Upper lobe of left lung (tissue), 6 donors: ENCODE data around the gene GMDS. TPM values are rescaled to one million over a fixed set of nuclear protein-coding genes. Genes with fewer than 3 reads are reported as not detected.

Experiments
- ATAC-seq, 2 donors: fragments of 200-7000 bp; cut with Tn5 transposase; one replicate each; pipeline ENCODE4 v1.9.1; 2022; ENCODE audit warnings: mild to moderate bottlenecking in 2 of 2, moderate library complexity in 2 of 2; ENCODE audit not compliant: low FRiP score in 2 of 2
- DNase-seq, 2 donors: peaks; one replicate each; pipeline ENCODE4 v3.0.0-alpha.2; 2019 to 2020
- H3K27ac ChIP-seq, 4 donors: fragments of 200-600 bp; sonication (generic); one replicate each; pipeline ENCODE4 v1.5.1; 2016 to 2019
- H3K27me3 ChIP-seq, 4 donors: fragments of 200-600 bp; sonication (generic); one replicate each; pipeline ENCODE4 v1.5.1; 2017 to 2019
- H3K36me3 ChIP-seq, 4 donors: fragments of 200-600 bp; sonication (generic); one replicate each; pipeline ENCODE4 v1.5.1; 2016 to 2019
- H3K4me1 ChIP-seq, 4 donors: fragments of 200-600 bp; sonication (generic); one replicate each; pipeline ENCODE4 v1.5.1; 2018 to 2019
- H3K4me3 ChIP-seq, 4 donors: fragments of 200-600 bp; sonication (generic); one replicate each; pipeline ENCODE4 v1.5.1; 2017 to 2019; ENCODE audit warnings: mild to moderate bottlenecking in 2 of 4, moderate library complexity in 1 of 4
- H3K9me3 ChIP-seq, 4 donors: fragments of 200-600 bp; sonication (generic); one replicate each; pipeline ENCODE4 v1.5.1; 2018 to 2019
- EP300 ChIP-seq, 4 donors: sonication (generic); formaldehyde crosslinking; IDR thresholded peaks; one replicate each; pipeline ENCODE4 v1.5.1; 2017; ENCODE audit warnings: antibody characterized with exemption in 4 of 4, control low read depth in 2 of 4
- POLR2A ChIP-seq, 4 donors: fragments of 450-650 bp; IDR thresholded peaks; one replicate each; pipeline ENCODE4 v1.5.1; 2016 to 2017; ENCODE audit warnings: antibody characterized with exemption in 4 of 4, mild to moderate bottlenecking in 2 of 4
- POLR2AphosphoS5 ChIP-seq, 2 donors: sonication (generic); formaldehyde crosslinking; IDR thresholded peaks; one replicate each; pipeline ENCODE4 v1.5.1; 2017; ENCODE audit warnings: antibody characterized with exemption in 2 of 2
- WGBS, 2 donors: methylation state at CpG; one replicate each; pipeline ENCODE4 v1.1.5; 2017 to 2018; 5-methylcytosine and 5-hydroxymethylcytosine counted together
- total RNA-seq, 6 donors: library from RNA; depleted of rRNA in 4 of 6; stranded (reverse); fragments of >200 nt in 4 of 6; gene quantifications; one replicate each; pipeline versions ENCODE4 v1.1.0 to v1.2.1, GENCODE V29; 2016 to 2021
- TF ChIP-seq, protein P1 (sequence below), 6 experiments: fragments of 450-650 bp in 4 of 6; fragments of 200-600 bp in 2 of 6; sonication (generic) in 2 of 6; IDR thresholded peaks; one replicate each; pipeline ENCODE4 v1.5.1; 2016 to 2019; ENCODE audit warnings: antibody characterized with exemption in 6 of 6
- donor health status: DM: no; HTN: no; CAD: no; lungs with moderate emphysema.
- donor health status: DM: no; HTN: yes; CAD: no; lungs with severe emphysema.

Gene GMDS
- total RNA-seq, 6 donors from 2014 or later, result 7.6 to 17.8 (median 14.1) TPM

DNA sequence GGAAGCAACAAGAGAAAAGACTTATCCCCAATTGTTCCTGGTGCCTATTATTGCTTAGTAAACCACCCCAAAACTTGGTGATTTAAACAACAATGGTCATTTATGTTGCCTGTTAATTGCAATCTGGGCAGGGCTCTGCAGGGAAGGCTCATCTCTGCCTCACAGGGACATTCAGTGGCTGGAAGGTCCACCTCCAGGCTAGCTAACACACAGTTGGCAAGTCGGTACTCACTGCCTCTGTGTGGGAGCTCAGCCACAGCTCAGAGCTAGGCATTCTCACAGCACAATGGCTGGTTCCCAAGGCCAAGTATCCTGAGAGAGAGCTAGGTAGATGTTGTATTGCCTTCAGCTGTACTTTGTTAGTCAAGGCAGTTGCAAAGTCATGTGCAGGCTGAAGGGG, 18.5 kb upstream of the GMDS start:
- H3K9me3 ChIP-seq, result no peaks in the 10 kb centered on the region
- ATAC-seq (no peak), DNase-seq (no peak)
- no peak overlapping the region for H3K27ac ChIP-seq
- no peaks in the 10 kb centered on the region for H3K4me1 ChIP-seq
- WGBS, 2 donors, result 93 to 100% methylated on average over 1 of the region's 1 CpG
- H3K27me3 ChIP-seq, result no peaks in the 10 kb centered on the region
- peaks cover 0 to 20% (median 3%) of the 10 kb centered on the region in 4 donors for H3K36me3 ChIP-seq
- TF ChIP-seq POLR2AphosphoS5 (IDR thresholded peaks at IDR 0.05), result no peak
- no peak for TF ChIP-seq EP300 (IDR thresholded peaks at IDR 0.05)
- TF ChIP-seq, protein P1, sequence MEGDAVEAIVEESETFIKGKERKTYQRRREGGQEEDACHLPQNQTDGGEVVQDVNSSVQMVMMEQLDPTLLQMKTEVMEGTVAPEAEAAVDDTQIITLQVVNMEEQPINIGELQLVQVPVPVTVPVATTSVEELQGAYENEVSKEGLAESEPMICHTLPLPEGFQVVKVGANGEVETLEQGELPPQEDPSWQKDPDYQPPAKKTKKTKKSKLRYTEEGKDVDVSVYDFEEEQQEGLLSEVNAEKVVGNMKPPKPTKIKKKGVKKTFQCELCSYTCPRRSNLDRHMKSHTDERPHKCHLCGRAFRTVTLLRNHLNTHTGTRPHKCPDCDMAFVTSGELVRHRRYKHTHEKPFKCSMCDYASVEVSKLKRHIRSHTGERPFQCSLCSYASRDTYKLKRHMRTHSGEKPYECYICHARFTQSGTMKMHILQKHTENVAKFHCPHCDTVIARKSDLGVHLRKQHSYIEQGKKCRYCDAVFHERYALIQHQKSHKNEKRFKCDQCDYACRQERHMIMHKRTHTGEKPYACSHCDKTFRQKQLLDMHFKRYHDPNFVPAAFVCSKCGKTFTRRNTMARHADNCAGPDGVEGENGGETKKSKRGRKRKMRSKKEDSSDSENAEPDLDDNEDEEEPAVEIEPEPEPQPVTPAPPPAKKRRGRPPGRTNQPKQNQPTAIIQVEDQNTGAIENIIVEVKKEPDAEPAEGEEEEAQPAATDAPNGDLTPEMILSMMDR (IDR thresholded peaks at IDR 0.05), result no peak
- TF ChIP-seq POLR2A (IDR thresholded peaks at IDR 0.05), result no peak
- no peak overlapping the region for H3K4me3 ChIP-seq

- Histone ChIP-seq H3K4me3 (no peak overlapping the region), H3K36me3 (peaks cover 0 to 10% (median 3%) of the 10 kb centered on the region in 4 donors), H3K9me3 (peaks cover 0 to 6% (median 0%) of the 10 kb centered on the region in 4 donors), H3K27ac (no peak overlapping the region), H3K27me3 (no peaks in the 10 kb centered on the region), H3K4me1 (no peaks in the 10 kb centered on the region)
- WGBS, 2 donors, result 97 to 98% methylated on average over 5 of the region's 5 CpGs
- DNase-seq (no peak), ATAC-seq (no peak)
- TF ChIP-seq POLR2A (IDR thresholded peaks at IDR 0.05), result no peak
- TF ChIP-seq, protein P1 (IDR thresholded peaks at IDR 0.05), result no peak
- no peak for TF ChIP-seq POLR2AphosphoS5 (IDR thresholded peaks at IDR 0.05)
- no peak for TF ChIP-seq EP300 (IDR thresholded peaks at IDR 0.05)
These were observed 14.2 kb upstream of the GMDS start for GRCh38 chr6:2259574-2259973.

DNA sequence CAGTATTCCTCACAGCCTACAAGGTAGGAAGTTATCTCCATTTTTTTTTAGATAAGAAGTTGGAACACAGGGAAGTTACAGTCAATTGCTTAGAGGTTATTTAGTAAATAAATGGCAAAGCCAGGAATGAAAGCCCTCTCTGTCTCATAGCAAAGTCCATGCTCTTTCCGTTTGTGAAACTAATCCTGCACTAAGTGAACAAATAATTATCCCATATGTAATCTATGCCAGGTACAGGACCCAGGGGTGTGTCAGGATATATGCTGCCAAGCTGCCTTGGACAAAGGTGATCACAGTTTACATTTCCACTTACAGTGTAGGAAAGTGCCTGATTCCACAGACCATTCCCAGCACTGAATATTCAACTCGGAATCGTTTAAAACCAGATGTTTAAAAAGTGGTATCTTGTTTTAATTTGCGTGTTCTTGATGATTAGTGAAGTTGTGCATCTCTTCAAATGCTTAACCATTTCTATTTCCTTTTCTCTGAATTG, 13.6 kb upstream of the GMDS start:
- no peak for ATAC-seq
- H3K4me1 ChIP-seq, result no peaks in the 10 kb centered on the region
- H3K36me3 ChIP-seq, result peaks cover 0 to 7% (median under 1%) of the 10 kb centered on the region in 4 donors
- H3K27ac ChIP-seq, result no peak overlapping the region
- TF ChIP-seq, protein P1 (IDR thresholded peaks at IDR 0.05), result no peak
- TF ChIP-seq EP300 (IDR thresholded peaks at IDR 0.05) (no peak), POLR2AphosphoS5 (IDR thresholded peaks at IDR 0.05) (no peak), POLR2A (IDR thresholded peaks at IDR 0.05) (no peak)
- H3K9me3 ChIP-seq, result peaks cover 0 to 11% (median 0%) of the 10 kb centered on the region in 4 donors
- no peak for DNase-seq
- no peaks in the 10 kb centered on the region for H3K27me3 ChIP-seq
- H3K4me3 ChIP-seq, result no peak overlapping the region
- 66 to 70% methylated on average over 4 of the region's 4 CpGs for WGBS, 2 donors

GRCh38 chr6:2258112-2258511, 12.7 kb upstream of the GMDS start:
- Histone ChIP-seq H3K4me3 (no peak overlapping the region), H3K4me1 (no peaks in the 10 kb centered on the region), H3K27ac (no peak overlapping the region), H3K36me3 (peaks cover 0 to 7% (median 0%) of the 10 kb centered on the region in 4 donors), H3K9me3 (peaks cover 0 to 11% (median 0%) of the 10 kb centered on the region in 4 donors), H3K27me3 (no peaks in the 10 kb centered on the region)
- DNase-seq (no peak), ATAC-seq (no peak)
- TF ChIP-seq POLR2A (IDR thresholded peaks at IDR 0.05) (no peak), EP300 (IDR thresholded peaks at IDR 0.05) (no peak), POLR2AphosphoS5 (IDR thresholded peaks at IDR 0.05) (no peak)
- TF ChIP-seq, protein P1 (IDR thresholded peaks at IDR 0.05), result no peak
- WGBS, 2 donors, result 88 to 96% methylated on average over 3 of the region's 3 CpGs

GRCh38 chr6:2257363-2257762, 12.0 kb upstream of the GMDS start:
- Histone ChIP-seq H3K27me3 (no peaks in the 10 kb centered on the region), H3K27ac (no peak overlapping the region), H3K4me3 (no peak overlapping the region), H3K36me3 (peaks cover 0 to 15% (median 0%) of the 10 kb centered on the region in 4 donors), H3K9me3 (peaks cover 0 to 11% (median 0%) of the 10 kb centered on the region in 4 donors), H3K4me1 (no peaks in the 10 kb centered on the region)
- no peak for DNase-seq
- TF ChIP-seq EP300 (IDR thresholded peaks at IDR 0.05), result no peak
- TF ChIP-seq, protein P1 (IDR thresholded peaks at IDR 0.05), result no peak
- no peak for TF ChIP-seq POLR2AphosphoS5 (IDR thresholded peaks at IDR 0.05)
- no peak for TF ChIP-seq POLR2A (IDR thresholded peaks at IDR 0.05)
- no peak for ATAC-seq
